ENCODE results near the gene PRXL2B.
"Not testable (repeated sequence)": the region's sequence is repeated elsewhere in the genome, so short reads cannot be mapped to it uniquely, and the experiment has no call there.

PRXL2B gene

DNA sequence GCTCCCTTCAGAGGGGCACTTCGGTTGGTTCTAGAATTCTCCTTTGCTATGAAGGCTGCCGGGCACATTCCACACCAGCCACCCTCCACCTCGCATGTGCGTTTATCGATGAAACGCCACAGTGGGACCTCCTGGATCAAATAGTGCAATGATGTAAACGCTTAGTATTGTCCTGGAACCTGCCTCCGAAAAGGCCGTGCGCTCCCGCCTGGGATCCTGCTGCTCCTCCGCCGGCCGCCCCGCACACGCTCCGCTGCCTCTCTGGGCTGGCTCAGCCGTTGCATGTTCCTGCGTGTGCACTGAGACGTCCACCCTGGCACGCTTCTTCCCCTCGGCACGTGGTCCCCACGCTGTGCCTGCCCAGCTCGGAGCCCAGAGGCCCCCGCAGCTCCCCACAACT is 34.4 kb upstream of the PRXL2B start:
- H3K4me3 ChIP-seq (ENCODE audit: low read depth, low read length) = no peak overlapping the region
- in situ Hi-C loops (cut with HindIII; ENCODE audit: low sequenced_read_pairs) = no loop called here
- DNase-seq (ENCODE audit: low read depth) = no peak
- TF ChIP-seq CTCF (IDR thresholded peaks at IDR 0.05; ENCODE audit: low read depth, low read length, missing control alignments) = no peak

GRCh38 chr1:2553076-2553475 is 33.5 kb upstream of the PRXL2B start:
- H3K4me3 ChIP-seq (ENCODE audit: low read depth, low read length); DNase-seq (ENCODE audit: low read depth); in situ Hi-C loops (cut with HindIII; ENCODE audit: low sequenced_read_pairs): not testable (repeated sequence)

DNA sequence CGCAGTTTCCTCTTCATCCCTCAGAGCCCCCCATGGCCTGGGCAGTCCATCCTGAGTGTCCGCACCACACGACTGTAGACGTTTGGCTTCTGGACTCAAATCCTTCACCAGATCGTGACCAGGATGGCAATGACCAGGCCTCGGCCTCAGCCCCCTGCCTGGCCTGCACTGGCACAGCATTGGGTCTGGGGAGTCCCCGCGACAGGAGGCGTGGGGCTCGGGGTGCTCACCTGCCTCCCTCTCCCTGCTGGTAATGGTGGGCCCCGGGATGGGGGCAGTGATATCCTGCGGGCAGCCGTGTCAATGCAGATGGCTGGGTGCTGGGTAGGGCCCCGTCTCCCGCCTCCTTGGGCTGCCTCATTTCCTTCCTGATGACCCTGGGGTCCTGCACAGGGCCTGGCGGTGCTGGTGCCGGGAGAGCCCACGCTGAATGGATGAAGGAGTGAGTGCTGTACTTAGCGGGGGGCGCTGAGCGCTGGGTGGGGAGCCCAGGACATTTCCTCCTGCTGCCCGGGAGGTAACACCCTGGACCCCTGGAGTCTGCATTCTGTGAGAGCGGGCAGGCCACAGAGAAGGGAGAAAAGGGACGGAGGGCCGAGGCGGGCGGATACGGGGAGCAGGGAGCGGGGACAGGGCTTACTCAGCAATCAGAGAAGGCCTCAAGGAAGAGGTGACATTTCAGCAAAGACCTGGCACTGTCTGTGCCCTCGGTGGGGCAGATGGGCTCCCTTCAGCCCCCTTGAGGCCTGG is 32.5 kb upstream of the PRXL2B start:
- in situ Hi-C loops (cut with HindIII; ENCODE audit: low sequenced_read_pairs) = no loop called here
- DNase-seq (ENCODE audit: low read depth) = no peak
- TF ChIP-seq CTCF (IDR thresholded peaks at IDR 0.05; ENCODE audit: low read depth, low read length, missing control alignments) = no peak
- H3K4me3 ChIP-seq (ENCODE audit: low read depth, low read length) = no peak overlapping the region

GRCh38 chr1:2554621-2555387 is 31.8 kb upstream of the PRXL2B start:
- in situ Hi-C loops (cut with HindIII; ENCODE audit: low sequenced_read_pairs) = no loop called here
- no peak overlapping the region for H3K4me3 ChIP-seq (ENCODE audit: low read depth, low read length)
- no peak for DNase-seq (ENCODE audit: low read depth)
- TF ChIP-seq CTCF (IDR thresholded peaks at IDR 0.05; ENCODE audit: low read depth, low read length, missing control alignments) = peak; percentile 39

GRCh38 chr1:2555634-2556276 is 30.8 kb upstream of the PRXL2B start:
- in situ Hi-C loops (cut with HindIII; ENCODE audit: low sequenced_read_pairs) = no loop called here
- DNase-seq (ENCODE audit: low read depth) = no peak
- H3K4me3 ChIP-seq (ENCODE audit: low read depth, low read length) = peak overlapping the region; percentile 35
- TF ChIP-seq CTCF (IDR thresholded peaks at IDR 0.05; ENCODE audit: low read depth, low read length, missing control alignments) = no peak

DNA sequence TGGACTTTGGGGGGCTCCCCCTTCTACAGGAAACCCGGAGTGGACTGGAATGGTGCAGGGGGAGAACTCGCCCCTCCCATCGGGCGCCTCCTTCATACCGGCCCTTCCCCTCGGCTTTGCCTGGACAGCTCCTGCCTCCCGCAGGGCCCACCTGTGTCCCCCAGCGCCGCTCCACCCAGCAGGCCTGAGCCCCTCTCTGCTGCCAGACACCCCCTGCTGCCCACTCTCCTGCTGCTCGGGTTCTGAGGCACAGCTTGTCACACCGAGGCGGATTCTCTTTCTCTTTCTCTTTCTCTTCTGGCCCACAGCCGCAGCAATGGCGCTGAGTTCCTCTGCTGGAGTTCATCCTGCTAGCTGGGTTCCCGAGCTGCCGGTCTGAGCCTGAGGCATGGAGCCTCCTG is 30.3 kb upstream of the PRXL2B start, which contains the start of gene TNFRSF14:
Gene TNFRSF14, plus strand, starts transcription at position 95 of the 401 bp plus-strand sequence. Its CDS starts 294 bp downstream, at position 389.
- no peak for TF ChIP-seq CTCF (IDR thresholded peaks at IDR 0.05; ENCODE audit: low read depth, low read length, missing control alignments)
- DNase-seq (ENCODE audit: low read depth) = no peak
- in situ Hi-C loops (cut with HindIII; ENCODE audit: low sequenced_read_pairs) = no loop called here
- H3K4me3 ChIP-seq (ENCODE audit: low read depth, low read length) = peak within 1 kb of the TSS; percentile 35

Measured in astrocyte of the cerebellum (primary cell).